DMS79 (cell line): ENCODE measurements around the gene ARL3.
"Not testable (repeated sequence)": the region's sequence is repeated elsewhere in the genome, so short reads cannot be mapped to it uniquely, and the experiment has no call there.

Source experiments
- DNase-seq: peaks from one replicate; lab custom pipeline; 2025; lab: John Stamatoyannopoulos, UW

ARL3 gene

GRCh38 chr10:102673236-102673818, 40.9 kb downstream of the ARL3 start:
- no peak for DNase-seq

- DNase-seq: no peak
Measured at GRCh38 chr10:102670871-102671434, 43.2 kb downstream of the ARL3 start.

GRCh38 chr10:102670065-102670670, 44.0 kb downstream of the ARL3 start:
- no peak for DNase-seq

- no peak for DNase-seq
Measured at GRCh38 chr10:102669206-102670064, 44.8 kb downstream of the ARL3 start.

GRCh38 chr10:102668326-102669107, 45.7 kb downstream of the ARL3 start:
- DNase-seq: no peak

- not testable (repeated sequence) for DNase-seq
Measured at GRCh38 chr10:102667411-102667810, 46.8 kb downstream of the ARL3 start.

- DNase-seq: no peak
Measured at GRCh38 chr10:102665904-102666509, 48.2 kb downstream of the ARL3 start.

GRCh38 chr10:102661658-102662028, 52.6 kb downstream of the ARL3 start:
- DNase-seq: no peak

- no peak for DNase-seq
Measured at GRCh38 chr10:102660888-102661657, 53.1 kb downstream of the ARL3 start.

- DNase-seq: no peak
Measured at GRCh38 chr10:102658802-102659201, 55.4 kb downstream of the ARL3 start.

GRCh38 chr10:102657984-102658724, 56.0 kb downstream of the ARL3 start:
- DNase-seq: no peak

GRCh38 chr10:102657451-102657850, 56.7 kb downstream of the ARL3 start:
- DNase-seq: no peak

- no peak for DNase-seq
Measured at GRCh38 chr10:102656791-102657371, 57.3 kb downstream of the ARL3 start.

GRCh38 chr10:102656026-102656425, 58.2 kb downstream of the ARL3 start:
- no peak for DNase-seq

- no peak for DNase-seq
Measured at GRCh38 chr10:102654969-102655368, 59.2 kb downstream of the ARL3 start.

GRCh38 chr10:102654566-102654965, 59.6 kb downstream of the ARL3 start:
- no peak for DNase-seq

- no peak for DNase-seq
Measured at GRCh38 chr10:102653060-102653459, 61.1 kb downstream of the ARL3 start.

GRCh38 chr10:102652170-102652916, 61.9 kb downstream of the ARL3 start:
- DNase-seq: no peak
